ENCODE measurements around the gene SUGT1.

DNA sequence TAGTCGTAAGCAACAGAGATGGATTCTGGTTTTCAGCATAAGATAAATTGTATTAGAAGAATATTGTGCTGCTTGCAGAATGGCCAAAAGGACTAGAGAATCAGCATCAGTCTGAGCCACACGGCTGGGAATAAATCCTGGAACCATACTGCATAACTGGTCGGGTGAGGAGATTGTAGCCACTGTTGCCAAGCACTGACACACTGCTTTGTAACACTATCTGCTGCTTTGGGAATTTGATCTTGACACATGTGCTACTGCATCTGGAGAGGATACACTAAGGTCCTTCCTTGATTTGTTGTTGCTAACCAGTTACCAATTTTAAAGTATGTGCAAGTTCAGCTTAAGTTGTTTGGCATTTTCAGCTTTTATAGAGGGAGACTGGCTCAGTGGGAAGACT lies 8.5 kb upstream of the SUGT1 start:
- TF ChIP-seq, protein P1, sequence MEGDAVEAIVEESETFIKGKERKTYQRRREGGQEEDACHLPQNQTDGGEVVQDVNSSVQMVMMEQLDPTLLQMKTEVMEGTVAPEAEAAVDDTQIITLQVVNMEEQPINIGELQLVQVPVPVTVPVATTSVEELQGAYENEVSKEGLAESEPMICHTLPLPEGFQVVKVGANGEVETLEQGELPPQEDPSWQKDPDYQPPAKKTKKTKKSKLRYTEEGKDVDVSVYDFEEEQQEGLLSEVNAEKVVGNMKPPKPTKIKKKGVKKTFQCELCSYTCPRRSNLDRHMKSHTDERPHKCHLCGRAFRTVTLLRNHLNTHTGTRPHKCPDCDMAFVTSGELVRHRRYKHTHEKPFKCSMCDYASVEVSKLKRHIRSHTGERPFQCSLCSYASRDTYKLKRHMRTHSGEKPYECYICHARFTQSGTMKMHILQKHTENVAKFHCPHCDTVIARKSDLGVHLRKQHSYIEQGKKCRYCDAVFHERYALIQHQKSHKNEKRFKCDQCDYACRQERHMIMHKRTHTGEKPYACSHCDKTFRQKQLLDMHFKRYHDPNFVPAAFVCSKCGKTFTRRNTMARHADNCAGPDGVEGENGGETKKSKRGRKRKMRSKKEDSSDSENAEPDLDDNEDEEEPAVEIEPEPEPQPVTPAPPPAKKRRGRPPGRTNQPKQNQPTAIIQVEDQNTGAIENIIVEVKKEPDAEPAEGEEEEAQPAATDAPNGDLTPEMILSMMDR (IDR thresholded peaks at IDR 0.05): no peak
- TF ChIP-seq POLR2A (IDR thresholded peaks at IDR 0.05): no peak
